OCI-LY7 (cell line): ENCODE measurements around the gene CRTAC1.

ENCODE experiments used
- CTCF ChIP-seq: fragments of 200-600 bp; sonication (generic); conservative IDR thresholded peaks from 2 replicates; pipeline ENCODE4 v1.5.1; 2014; ENCODE audit warnings: mild to moderate bottlenecking, antibody characterized with exemption, low read length, moderate library complexity, mixed read lengths
- EZH2phosphoT487 ChIP-seq: fragments of 200-600 bp; sonication (generic); IDR thresholded peaks from 2 replicates; pipeline ENCODE4 v1.6.1; 2018; ENCODE audit warnings: low read depth, borderline replicate concordance, mild to moderate bottlenecking, mixed run types, antibody characterized with exemption, low read length, moderate library complexity, mixed read lengths

- TF ChIP-seq CTCF (no peak), EZH2phosphoT487 (no peak)
Measured at GRCh38 chr10:97850446-97850845, 180.0 kb downstream of the CRTAC1 start.
